Measurements from ENCODE around the gene RAB27B.

Gene RAB27B

DNA sequence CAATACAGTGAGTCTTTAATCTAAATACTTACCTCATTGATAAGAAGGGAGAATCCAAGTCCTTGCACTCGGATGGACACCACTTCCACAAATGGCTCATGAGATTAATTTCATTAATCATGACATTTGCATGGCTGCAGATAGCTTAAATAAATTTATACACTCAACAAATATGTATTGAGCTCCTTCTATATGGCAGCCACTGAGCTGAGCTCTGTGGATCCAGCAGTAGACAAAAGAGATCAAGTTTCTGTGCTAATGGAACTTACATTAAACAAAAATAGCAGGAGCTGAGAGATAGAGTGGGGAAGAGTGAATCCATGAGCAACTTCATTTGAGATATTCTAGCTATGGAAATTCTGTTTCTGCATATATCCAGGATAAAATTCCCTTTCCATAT lies 44.4 kb downstream of the RAB27B start:
- no peak for DNase-seq

DNA sequence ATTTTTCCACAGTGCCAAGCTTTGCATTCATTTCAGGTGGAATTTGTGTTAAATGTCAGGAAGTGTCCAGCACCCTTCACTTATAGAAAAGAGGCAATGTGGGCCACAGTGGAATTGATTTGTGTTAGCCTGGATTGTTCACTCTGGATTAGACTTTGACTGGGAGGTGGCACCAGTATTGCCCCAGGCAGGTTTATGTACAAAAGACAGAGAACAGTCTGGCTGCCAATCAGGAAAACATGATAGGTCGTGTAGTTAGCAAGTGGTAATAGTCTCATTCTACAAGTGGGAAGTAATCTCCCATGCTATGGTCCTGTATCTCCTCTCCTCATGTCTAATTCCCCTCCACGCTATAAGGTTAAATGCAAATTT lies 45.6 kb downstream of the RAB27B start:
- DNase-seq, result no peak

DNA sequence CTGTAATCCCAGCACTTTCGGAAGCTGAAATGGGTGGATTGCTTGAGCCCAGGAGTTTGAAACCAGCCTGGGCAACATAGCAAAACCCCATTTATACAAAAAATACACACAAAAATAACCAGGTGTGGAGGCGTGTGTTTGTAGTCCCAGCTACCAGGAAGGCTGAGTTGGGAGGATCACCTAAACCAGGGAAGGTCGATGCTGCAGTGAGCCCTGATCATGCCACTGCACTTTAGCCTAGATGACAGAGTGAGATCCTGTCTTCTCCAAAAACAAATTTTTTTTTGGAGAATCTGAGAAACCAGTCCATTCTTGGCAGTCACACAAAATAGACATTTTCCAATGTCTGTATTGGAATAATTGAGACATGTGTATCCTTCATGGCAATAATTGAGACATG lies 46.8 kb downstream of the RAB27B start:
- no peak for DNase-seq

DNA sequence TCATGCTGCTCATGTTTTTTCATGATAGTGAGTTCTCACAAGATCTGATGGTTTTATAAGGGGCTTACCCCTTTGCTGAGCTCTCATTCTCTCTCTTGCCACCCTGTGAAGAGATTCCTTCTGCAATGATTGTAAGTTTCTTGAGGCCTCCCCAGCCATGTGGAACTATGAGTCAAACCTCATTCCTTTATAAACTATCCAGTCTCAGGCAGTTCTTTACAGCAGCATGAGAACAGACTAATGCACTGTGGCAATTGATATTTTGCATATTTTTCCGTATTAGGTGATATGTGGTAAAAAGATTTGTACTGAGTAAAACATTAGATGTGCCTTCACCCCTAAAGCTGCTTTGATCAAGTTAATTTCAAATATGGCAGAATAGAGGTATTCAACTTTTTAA lies 48.8 kb downstream of the RAB27B start:
- no peak for DNase-seq

- no peak for DNase-seq
Measured at GRCh38 chr18:54878159-54878622, 49.9 kb downstream of the RAB27B start.

DNA sequence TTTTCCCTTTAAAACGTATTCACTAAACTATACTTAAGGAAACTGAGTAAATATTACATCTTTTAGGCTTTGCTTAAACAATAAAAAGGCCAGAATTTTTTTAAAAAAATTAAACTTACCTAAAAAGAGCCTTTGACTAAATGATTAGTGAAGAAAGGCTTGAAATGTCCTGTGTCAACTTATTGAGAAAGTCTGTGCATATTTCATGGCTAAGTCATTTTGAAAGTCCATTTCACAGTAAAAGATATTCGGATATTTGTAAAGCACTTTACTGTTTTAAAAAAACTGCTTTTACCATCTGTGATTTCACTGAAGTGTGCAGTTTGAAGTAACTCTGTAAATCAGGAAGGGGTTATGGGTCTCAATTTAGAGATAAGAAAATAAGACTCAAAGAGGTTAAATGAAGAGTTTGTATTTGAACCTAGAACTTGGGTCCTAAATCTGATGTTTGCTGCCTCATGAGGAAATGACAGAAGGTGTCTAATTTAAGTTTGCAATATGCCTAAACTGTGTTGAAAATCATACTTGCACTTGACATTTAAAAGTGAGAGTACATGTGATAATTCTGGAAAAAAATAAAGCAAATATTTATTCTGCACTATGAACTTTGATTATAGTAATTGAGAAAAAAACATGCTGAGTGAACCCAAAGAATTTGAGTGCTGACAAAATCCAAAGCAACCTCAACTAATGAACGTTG lies 50.5 kb downstream of the RAB27B start:
- DNase-seq, result no peak

DNA sequence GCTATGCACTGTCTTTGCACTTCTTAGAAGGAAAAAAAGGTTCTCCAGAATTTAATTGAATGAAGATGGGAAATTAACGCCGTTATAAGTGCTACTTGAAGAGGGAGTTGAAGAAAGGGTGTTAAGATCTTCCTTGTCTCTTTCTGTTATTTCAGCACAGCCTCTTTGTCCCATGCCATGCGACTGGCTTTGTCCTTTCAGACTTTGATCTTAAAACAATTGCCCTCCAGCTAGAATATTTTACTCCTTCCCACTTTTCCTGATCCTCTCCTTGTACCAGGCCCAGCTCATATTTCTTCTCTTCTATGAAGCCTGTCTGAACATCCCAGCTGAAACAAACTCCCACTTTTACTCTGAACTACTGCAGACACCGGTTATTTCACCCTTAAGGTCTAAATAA lies 51.4 kb downstream of the RAB27B start:
- no peak for DNase-seq

- no peak for DNase-seq
Measured at GRCh38 chr18:54880395-54881105, 52.3 kb downstream of the RAB27B start.

GRCh38 chr18:54881229-54881768 lies 53.0 kb downstream of the RAB27B start:
- DNase-seq, result no peak

DNA sequence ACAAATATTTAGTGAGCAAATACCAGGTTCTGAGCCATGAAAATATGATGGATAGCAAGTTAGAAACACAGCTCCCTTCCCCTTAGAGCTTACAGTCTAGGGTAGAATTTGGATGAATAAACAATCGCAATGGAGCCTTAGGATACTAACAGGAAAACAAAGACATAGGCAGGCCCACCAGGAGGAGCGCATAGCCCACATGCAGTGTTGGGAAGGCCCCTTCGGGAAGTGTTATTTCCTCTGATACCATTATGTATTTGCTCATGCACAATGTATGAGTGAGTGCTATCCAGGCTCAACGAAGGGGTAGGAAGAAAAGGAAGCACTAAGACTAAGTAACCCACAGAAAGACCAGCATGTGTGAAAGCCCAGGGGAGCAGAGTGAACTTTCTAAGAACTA lies 54.0 kb downstream of the RAB27B start:
- DNase-seq, result no peak

DNA sequence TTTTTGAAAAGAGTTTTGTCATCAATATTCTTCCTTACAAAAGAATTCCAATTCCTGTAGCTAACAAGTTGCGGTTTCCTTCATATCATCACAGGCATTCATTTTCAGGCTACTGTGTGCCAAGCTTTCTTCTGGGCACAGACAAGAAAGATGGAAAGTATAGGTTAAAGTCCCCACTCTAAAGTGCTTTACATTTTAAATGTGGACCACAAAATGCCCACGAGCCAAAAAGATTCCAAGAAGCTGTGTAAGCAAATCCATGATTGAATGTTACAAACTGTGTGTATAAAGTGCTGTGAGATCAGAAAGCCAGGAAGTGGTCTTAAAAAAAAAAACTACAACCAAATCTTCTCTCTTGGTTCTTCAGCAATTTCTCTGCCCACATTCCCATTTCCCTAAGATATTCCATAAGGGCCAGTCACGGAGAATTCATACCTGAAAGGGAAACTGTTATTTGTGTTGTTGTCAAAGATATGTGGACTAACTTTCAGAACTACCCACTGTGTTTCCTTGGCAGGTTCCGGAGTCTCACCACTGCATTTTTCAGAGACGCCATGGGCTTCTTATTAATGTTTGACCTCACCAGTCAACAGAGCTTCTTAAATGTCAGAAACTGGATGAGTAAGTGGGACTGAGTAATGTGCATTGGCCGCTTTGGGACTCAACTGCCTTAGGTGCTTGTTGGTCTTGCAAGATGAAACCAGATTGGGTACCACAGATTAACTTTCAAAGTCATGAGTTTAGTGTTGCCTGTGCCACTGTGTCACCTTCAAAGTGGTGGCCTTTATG lies 55.7 kb downstream of the RAB27B start:
- DNase-seq, result no peak

DNA sequence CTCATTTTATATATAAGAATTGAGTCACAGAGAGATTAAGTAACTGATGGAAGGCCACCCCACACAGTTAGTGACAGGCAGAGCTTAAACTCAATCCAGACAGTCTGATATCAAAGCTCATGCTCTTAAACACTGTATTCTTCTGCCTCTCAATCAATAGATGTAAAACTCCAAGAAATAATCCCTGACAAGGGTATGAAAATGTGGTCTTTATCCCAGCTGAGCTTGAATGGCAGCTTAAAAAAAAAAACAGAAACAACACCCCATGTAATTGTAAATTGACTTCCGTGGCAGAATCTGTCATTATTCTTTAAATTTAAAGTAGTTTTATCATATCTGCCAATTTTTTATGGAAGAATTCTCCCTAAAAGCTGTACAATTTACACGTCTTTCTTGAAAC lies 60.1 kb downstream of the RAB27B start:
- no peak for DNase-seq

GRCh38 chr18:54888933-54889332 lies 60.7 kb downstream of the RAB27B start:
- no peak for DNase-seq

- DNase-seq, result no peak
Measured at GRCh38 chr18:54899500-54899899, 71.2 kb downstream of the RAB27B start.

- DNase-seq, result no peak
Measured at GRCh38 chr18:54900290-54900689, 72.0 kb downstream of the RAB27B start.

- DNase-seq, result no peak
Measured at GRCh38 chr18:54904581-54904980, 76.3 kb downstream of the RAB27B start.

GRCh38 chr18:54905629-54906028 lies 77.4 kb downstream of the RAB27B start:
- DNase-seq, result no peak

DNA sequence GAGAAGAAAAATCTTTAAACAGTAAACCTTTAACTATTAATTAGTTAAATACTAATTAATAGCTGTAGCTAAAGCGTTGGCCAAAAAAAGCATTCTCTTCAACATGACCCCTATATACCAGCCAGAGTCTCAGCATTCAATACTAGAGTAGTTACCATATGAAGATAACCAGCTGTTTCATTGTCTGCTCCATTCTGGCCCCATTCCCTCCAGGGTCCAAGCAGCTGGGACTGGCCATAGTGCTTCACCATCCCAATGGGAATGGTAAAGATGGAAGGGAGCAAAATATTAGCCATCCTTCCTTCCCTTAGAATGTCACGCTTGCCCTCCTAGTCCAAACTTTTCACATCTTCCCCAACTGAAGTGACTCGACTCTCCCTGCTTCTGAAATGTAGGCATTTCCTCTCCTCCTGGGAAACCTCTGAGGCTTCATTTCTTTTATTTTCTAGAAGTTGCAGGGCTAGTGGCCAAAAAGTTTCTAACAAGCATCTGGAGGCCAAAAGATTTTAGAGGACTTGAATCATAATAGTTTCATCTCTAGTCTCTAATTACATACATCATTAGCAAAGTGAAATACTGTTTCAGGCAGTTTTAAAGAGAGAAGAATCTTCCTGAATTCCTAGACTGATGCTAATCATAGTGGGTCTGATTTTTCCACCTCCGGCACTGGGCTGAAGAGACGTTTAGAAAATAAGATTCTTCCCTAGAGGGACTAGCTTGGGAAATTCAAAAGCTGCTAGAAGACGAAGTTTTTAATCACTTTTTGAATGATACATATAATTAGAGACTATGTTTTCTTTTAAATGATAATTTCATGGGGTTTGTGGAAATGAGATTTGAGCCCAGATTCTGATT lies 78.3 kb downstream of the RAB27B start:
- DNase-seq, result no peak

DNA sequence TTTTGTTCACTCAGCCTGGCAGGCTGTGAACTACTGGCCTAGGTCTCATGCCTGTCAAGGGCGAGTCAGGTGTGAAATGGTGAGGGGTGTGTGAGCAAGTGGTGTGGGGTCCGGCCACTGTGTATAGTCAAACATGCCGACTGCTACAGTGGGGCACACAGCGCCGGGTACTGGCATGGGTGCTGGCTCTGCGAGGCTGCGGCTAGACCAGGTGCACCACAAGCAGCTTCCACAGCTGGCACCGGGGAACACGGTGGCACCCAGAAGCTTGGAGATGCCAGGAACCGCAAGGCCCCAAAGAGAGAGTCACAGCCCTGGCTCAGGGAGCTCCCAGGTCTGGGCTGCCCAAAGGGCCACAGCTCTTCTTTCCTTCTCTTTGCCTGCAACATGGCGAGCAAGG lies 81.3 kb downstream of the RAB27B start:
- DNase-seq, result no peak

GRCh38 chr18:54910161-54910919 lies 82.1 kb downstream of the RAB27B start:
- no peak for DNase-seq

- DNase-seq, result no peak
Measured at GRCh38 chr18:54911551-54911950, 83.3 kb downstream of the RAB27B start.

DNA sequence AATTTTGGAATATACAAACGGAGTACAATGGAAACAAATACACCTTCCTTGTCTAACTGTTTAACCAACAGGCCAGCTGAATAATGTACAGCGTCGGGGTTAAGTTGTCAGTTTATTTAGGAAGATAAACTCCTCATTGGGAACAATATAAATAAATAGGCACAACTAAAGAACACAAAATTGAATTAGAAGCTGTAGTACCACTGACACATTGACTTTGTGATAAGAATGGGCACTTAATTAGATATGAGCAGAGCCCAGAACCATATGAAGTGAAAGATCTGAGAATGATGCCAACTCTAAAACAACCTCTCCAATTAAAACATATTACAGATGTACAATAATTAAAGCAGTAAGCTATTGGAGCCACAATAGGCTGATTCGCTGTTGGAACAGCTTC lies 86.5 kb downstream of the RAB27B start:
- no peak for DNase-seq

Measured in CD4-positive, alpha-beta T cell treated with Interleukin-1 beta for 1 hour (primary cell).